Activated T-helper 1 cell treated with anti-CD3 and anti-CD28 coated beads, Interleukin-12 subunit alpha, Interleukin-12 subunit beta, Interleukin-2, Interleukin-4 antibody, amounts not matched to agents 30 ng/mL and 10 ng/mL and 1 ng/mL, durations not matched to agents 14 hours and 24 hours and 36 hours (primary cell): ENCODE data around the gene SCRG1. TPM values are rescaled to one million over a fixed set of nuclear protein-coding genes. Genes with fewer than 3 reads are reported as not detected.

Source experiments
- DNase-seq: peaks from one replicate; pipeline ENCODE4 v3.0.0; 2021; ENCODE audit warnings: low spot score
- H3K27ac Mint-ChIP-seq: one replicate; pipeline ENCODE4 v1.8.0; 2021; ENCODE audit warnings: mild to moderate bottlenecking, mixed read lengths
- H3K27me3 Mint-ChIP-seq: one replicate; pipeline ENCODE4 v1.8.0; 2022; ENCODE audit warnings: mild to moderate bottlenecking, moderate library complexity, mixed read lengths; ENCODE audit not compliant: insufficient read depth
- H3K36me3 Mint-ChIP-seq: one replicate; pipeline ENCODE4 v1.8.0; 2021; ENCODE audit warnings: low read depth, mixed read lengths
- H3K4me1 Mint-ChIP-seq: one replicate; pipeline ENCODE4 v1.8.0; 2021; ENCODE audit warnings: low read depth, mixed read lengths
- H3K4me3 Mint-ChIP-seq: one replicate; pipeline ENCODE4 v1.8.0; 2021; ENCODE audit warnings: mild to moderate bottlenecking, moderate library complexity, mixed read lengths
- H3K9me3 Mint-ChIP-seq: one replicate; pipeline ENCODE4 v1.8.0; 2021; ENCODE audit warnings: mixed read lengths
- intact Hi-C: fragments of 100-400 bp; cut with micrococcal nuclease; formaldehyde crosslinking; loops from one replicate; pipeline ENCODE4 v1.15.1; 2024
- total RNA-seq: library from RNA; stranded (reverse); gene quantifications from 2 replicates; pipeline ENCODE4 v1.2.3, GENCODE V29; 2022

The SCRG1 gene
- not detected in 2 replicates for total RNA-seq

- no peak within 1 kb of the TSS for H3K27ac Mint-ChIP-seq
- peaks cover 11% of the 10 kb centered on the region for H3K36me3 Mint-ChIP-seq
- H3K9me3 Mint-ChIP-seq = no peaks in the 10 kb centered on the region
- H3K27me3 Mint-ChIP-seq = peaks cover 4% of the 10 kb centered on the region
- no peaks in the 10 kb centered on the region for H3K4me1 Mint-ChIP-seq
- DNase-seq = no peak
- intact Hi-C loops = no loop called here
- H3K4me3 Mint-ChIP-seq = no peak within 1 kb of the TSS
Observed at GRCh38 chr4:173398779-173399415, at the start of gene SCRG1. SCRG1 (minus strand) TSS chr4:173399116; CDS start chr4:173391414, 7,702 bp downstream.

GRCh38 chr4:173448103-173448502 lies 49.2 kb upstream of the SCRG1 start:
- intact Hi-C loops = no loop called here
- H3K9me3 Mint-ChIP-seq = peaks cover 3% of the 10 kb centered on the region
- DNase-seq = no peak
- no peak overlapping the region for H3K4me3 Mint-ChIP-seq
- H3K27me3 Mint-ChIP-seq = no peaks in the 10 kb centered on the region
- H3K4me1 Mint-ChIP-seq = peaks cover 11% of the 10 kb centered on the region
- no peaks in the 10 kb centered on the region for H3K36me3 Mint-ChIP-seq
- H3K27ac Mint-ChIP-seq = no peak overlapping the region

GRCh38 chr4:173446416-173446815 lies 47.5 kb upstream of the SCRG1 start:
- intact Hi-C loops = no loop called here
- Mint-ChIP-seq H3K4me1 (peaks cover 21% of the 10 kb centered on the region), H3K36me3 (no peaks in the 10 kb centered on the region), H3K9me3 (peaks cover 3% of the 10 kb centered on the region), H3K27me3 (no peaks in the 10 kb centered on the region), H3K27ac (no peak overlapping the region), H3K4me3 (no peak overlapping the region)
- DNase-seq = no peak

- intact Hi-C loops = no loop called here
- no peaks in the 10 kb centered on the region for H3K27me3 Mint-ChIP-seq
Observed at GRCh38 chr4:173443121-173443520, 44.2 kb upstream of the SCRG1 start.

GRCh38 chr4:173442223-173442932 lies 43.5 kb upstream of the SCRG1 start:
- Mint-ChIP-seq H3K4me1 (peaks cover 29% of the 10 kb centered on the region), H3K27me3 (no peaks in the 10 kb centered on the region), H3K4me3 (no peak overlapping the region), H3K9me3 (peaks cover 3% of the 10 kb centered on the region), H3K36me3 (peaks cover 2% of the 10 kb centered on the region), H3K27ac (no peak overlapping the region)
- no peak for DNase-seq
- intact Hi-C loops = no loop called here

More at GRCh38 chr4:173443121-173443520, 44.2 kb upstream of the SCRG1 start:
- H3K4me1 Mint-ChIP-seq = peaks cover 29% of the 10 kb centered on the region
- peaks cover 3% of the 10 kb centered on the region for H3K9me3 Mint-ChIP-seq
- no peak overlapping the region for H3K27ac Mint-ChIP-seq
- no peak for DNase-seq
- H3K4me3 Mint-ChIP-seq = no peak overlapping the region
- peaks cover 2% of the 10 kb centered on the region for H3K36me3 Mint-ChIP-seq

- Mint-ChIP-seq H3K4me1 (peaks cover 29% of the 10 kb centered on the region), H3K9me3 (peaks cover 3% of the 10 kb centered on the region), H3K27ac (no peak overlapping the region), H3K36me3 (peaks cover 2% of the 10 kb centered on the region), H3K27me3 (no peaks in the 10 kb centered on the region), H3K4me3 (no peak overlapping the region)
- no peak for DNase-seq
- intact Hi-C loops = no loop called here
Observed at GRCh38 chr4:173440888-173441287, 42.0 kb upstream of the SCRG1 start.

- peaks cover 18% of the 10 kb centered on the region for H3K4me1 Mint-ChIP-seq
- intact Hi-C loops = loop anchor here (1.0 kb wide), 1 partner anchor 10 kb away; no protein-coding TSS in a partner anchor
- H3K36me3 Mint-ChIP-seq = peaks cover 2% of the 10 kb centered on the region
- H3K9me3 Mint-ChIP-seq = no peaks in the 10 kb centered on the region
- no peak overlapping the region for H3K27ac Mint-ChIP-seq
- no peak overlapping the region for H3K4me3 Mint-ChIP-seq
- H3K27me3 Mint-ChIP-seq = peaks cover 5% of the 10 kb centered on the region
- no peak for DNase-seq
Observed at GRCh38 chr4:173436771-173437265, 37.9 kb upstream of the SCRG1 start.

- Mint-ChIP-seq H3K4me1 (peaks cover 13% of the 10 kb centered on the region), H3K27ac (no peak overlapping the region), H3K36me3 (peaks cover 2% of the 10 kb centered on the region), H3K27me3 (peaks cover 5% of the 10 kb centered on the region), H3K9me3 (no peaks in the 10 kb centered on the region), H3K4me3 (no peak overlapping the region)
- DNase-seq = no peak
- intact Hi-C loops = no loop called here
Observed at GRCh38 chr4:173436149-173436579, 37.2 kb upstream of the SCRG1 start.

- intact Hi-C loops = no loop called here
Observed at GRCh38 chr4:173434231-173434630, 35.3 kb upstream of the SCRG1 start.

GRCh38 chr4:173433447-173433846 lies 34.5 kb upstream of the SCRG1 start:
- intact Hi-C loops = no loop called here
- H3K9me3 Mint-ChIP-seq = no peaks in the 10 kb centered on the region
- H3K36me3 Mint-ChIP-seq = no peaks in the 10 kb centered on the region
- no peak for DNase-seq
- H3K27me3 Mint-ChIP-seq = peaks cover 5% of the 10 kb centered on the region
- no peak overlapping the region for H3K4me3 Mint-ChIP-seq
- H3K4me1 Mint-ChIP-seq = no peaks in the 10 kb centered on the region
- no peak overlapping the region for H3K27ac Mint-ChIP-seq

More at GRCh38 chr4:173434231-173434630, 35.3 kb upstream of the SCRG1 start:
- no peak overlapping the region for H3K27ac Mint-ChIP-seq
- no peaks in the 10 kb centered on the region for H3K4me1 Mint-ChIP-seq
- no peak for DNase-seq
- H3K9me3 Mint-ChIP-seq = no peaks in the 10 kb centered on the region
- H3K4me3 Mint-ChIP-seq = no peak overlapping the region
- H3K36me3 Mint-ChIP-seq = no peaks in the 10 kb centered on the region
- H3K27me3 Mint-ChIP-seq = peaks cover 5% of the 10 kb centered on the region

- no peak overlapping the region for H3K27ac Mint-ChIP-seq
- H3K27me3 Mint-ChIP-seq = peaks cover 5% of the 10 kb centered on the region
- intact Hi-C loops = no loop called here
- no peaks in the 10 kb centered on the region for H3K9me3 Mint-ChIP-seq
- H3K4me3 Mint-ChIP-seq = no peak overlapping the region
- no peak for DNase-seq
- H3K4me1 Mint-ChIP-seq = peaks cover 2% of the 10 kb centered on the region
- H3K36me3 Mint-ChIP-seq = no peaks in the 10 kb centered on the region
Observed at GRCh38 chr4:173432430-173432829, 33.5 kb upstream of the SCRG1 start.

- H3K27me3 Mint-ChIP-seq = no peaks in the 10 kb centered on the region
- H3K27ac Mint-ChIP-seq = peak overlapping the region; percentile 40
- DNase-seq = peak; percentile 25
- H3K4me1 Mint-ChIP-seq = peaks cover 33% of the 10 kb centered on the region
- intact Hi-C loops = loop anchor here (10.0 kb wide), 1 partner anchor 729 kb away; no protein-coding TSS in a partner anchor
- H3K36me3 Mint-ChIP-seq = no peaks in the 10 kb centered on the region
- H3K4me3 Mint-ChIP-seq = peak overlapping the region; percentile 42
- H3K9me3 Mint-ChIP-seq = no peaks in the 10 kb centered on the region
Observed at GRCh38 chr4:173426064-173426463, 27.1 kb upstream of the SCRG1 start.
